ENCODE results near the gene CTPS2.

GRCh38 chrX:16743604-16744325 is 31.3 kb upstream of the CTPS2 start:
- TF ChIP-seq EZH2 (IDR thresholded peaks at IDR 0.05; ENCODE audit: low read length, unreplicated experiment): no peak
- TF ChIP-seq CTCF (conservative IDR thresholded peaks at IDR 0.05; ENCODE audit: low read depth, low read length): peak; percentile 51
- TF ChIP-seq EZH2phosphoT487 (IDR thresholded peaks at IDR 0.05; ENCODE audit: borderline replicate concordance, low read length): no peak
